ENCODE data around the gene BOLL.
"Not testable (repeated sequence)": the region's sequence is repeated elsewhere in the genome, so short reads cannot be mapped to it uniquely, and the experiment has no call there.

The BOLL gene

DNA sequence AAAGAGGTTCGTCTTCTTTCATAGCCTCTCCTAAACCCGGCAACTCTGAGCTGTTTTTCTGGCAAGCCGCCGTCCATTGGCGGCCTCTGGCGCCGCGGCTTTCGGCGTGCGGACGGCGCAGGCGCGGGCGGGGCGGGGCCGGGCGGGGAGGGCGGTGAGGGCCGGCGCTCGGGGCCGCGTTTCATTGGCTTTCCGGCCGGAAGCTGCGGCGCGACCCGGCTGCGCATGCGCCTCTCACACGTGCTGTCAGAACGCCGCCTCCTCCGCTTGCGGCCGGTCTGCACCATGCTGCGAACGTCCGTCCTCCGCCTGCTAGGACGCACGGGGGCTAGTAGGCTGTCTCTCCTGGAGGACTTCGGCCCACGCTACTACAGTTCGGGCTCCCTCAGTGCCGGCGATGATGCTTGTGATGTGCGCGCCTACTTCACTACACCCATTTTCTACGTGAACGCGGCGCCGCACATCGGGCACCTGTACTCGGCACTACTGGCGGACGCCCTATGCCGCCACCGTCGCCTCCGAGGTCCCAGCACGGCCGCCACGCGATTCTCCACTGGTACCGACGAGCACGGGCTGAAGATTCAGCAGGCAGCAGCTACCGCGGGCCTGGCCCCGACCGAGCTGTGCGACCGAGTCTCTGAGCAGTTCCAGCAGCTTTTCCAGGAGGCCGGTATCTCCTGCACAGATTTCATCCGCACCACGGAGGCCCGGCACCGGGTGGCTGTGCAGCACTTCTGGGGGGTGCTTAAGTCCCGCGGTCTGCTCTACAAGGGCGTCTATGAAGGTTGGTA is 79.8 kb downstream of the BOLL start, which contains the start of gene MARS2:
Gene MARS2 (plus strand): TSS at position 249 of the 791 bp plus-strand sequence. CDS start 37 bp downstream, at position 286.
- peak; percentile 82 for DNase-seq

- DNase-seq: no peak
These were observed 80.5 kb downstream of the BOLL start for GRCh38 chr2:197704434-197705120.

GRCh38 chr2:197700960-197701359 is 84.2 kb downstream of the BOLL start:
- DNase-seq: no peak

DNA sequence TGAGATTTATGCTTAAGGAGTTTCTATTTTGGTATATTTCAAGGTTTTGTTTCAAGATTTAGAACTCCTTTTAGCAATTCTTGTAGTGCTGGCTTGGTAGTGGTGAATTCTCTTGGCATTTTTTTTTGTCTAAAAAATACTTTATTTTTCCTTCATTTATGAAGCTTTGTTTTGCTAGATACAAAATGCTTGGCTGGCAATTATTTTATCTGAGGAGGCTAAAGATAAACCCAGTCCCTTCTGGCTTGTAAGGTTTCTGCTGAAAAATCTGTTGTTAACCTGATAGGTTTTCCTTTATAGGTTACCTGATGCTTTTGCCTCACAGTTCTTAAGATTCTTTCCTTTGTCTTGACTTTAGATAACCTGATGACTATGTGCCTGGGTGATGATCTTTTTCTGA is 85.4 kb downstream of the BOLL start:
- DNase-seq: not testable (repeated sequence)

DNA sequence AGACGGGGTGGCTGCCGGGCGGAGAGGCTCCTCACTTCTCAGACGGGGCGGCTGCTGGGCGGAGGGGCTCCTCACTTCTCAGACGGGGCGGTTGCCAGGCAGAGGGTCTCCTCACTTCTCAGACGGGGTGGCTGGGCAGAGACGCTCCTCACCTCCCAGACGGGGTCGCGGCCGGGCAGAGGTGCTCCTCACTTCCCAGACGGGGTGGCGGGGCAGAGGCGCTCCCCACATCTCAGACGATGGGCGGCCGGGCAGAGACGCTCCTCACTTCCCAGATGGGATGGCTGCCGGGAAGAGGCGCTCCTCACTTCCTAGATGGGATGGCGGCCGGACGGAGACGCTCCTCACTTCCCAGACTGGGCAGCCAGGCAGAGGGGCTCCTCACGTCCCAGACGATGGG is 88.5 kb downstream of the BOLL start:
- not testable (repeated sequence) for DNase-seq

DNA sequence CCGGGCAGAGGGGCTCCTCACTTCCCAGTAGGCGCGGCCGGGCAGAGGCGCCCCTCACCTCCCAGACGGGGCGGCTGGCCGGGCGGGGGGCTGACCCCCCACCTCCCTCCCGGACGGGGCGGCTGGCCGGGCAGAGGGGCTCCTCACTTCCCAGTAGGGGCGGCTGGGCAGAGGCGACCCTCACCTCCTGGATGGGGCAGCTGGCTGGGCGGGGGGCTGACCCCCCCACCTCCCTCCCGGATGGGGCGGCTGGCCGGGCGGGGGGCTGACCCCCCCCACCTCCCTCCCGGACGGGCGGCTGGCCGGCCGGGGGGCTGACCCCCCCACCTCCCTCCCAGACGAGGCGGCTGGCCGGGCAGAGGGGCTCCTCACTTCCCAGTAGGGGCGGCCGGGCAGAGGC is 89.1 kb downstream of the BOLL start:
- DNase-seq: not testable (repeated sequence)

DNA sequence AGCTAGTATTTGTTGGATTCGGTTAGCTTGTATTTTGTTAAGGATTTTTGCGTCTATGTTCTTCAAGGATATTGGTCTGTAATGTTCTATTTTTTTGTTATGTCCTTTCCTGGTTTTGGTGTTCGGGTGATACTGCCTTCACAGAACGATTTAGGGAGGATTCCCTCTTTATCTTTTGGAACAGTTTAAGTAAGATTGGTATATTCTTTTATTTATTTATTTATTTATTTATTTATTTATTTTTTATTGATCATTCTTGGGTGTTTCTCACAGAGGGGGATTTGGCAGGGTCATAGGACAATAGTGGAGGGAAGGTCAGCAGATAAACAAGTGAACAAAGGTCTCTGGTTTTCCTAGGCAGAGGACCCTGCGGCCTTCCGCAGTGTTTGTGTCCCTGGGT is 89.9 kb downstream of the BOLL start:
- not testable (repeated sequence) for DNase-seq

DNA sequence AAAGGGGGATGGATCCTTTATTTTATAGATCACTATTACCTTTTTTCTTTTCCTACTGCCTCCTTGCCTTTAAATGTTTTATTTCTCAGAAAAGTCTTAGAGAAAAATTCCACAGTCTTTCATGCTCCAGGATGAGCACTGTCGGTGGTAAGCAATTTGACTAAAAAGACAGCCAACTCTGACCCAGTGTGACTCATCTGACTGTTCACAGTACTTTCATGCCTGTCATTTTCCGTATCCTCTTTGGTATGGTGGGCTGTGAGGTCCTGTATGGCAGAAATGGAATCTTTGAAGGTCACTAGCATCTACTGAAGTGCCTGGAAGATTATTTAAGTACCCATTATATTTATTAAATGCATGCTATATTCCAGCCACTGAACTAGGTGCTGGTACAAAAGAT is 107.6 kb downstream of the BOLL start:
- no peak for DNase-seq

DNA sequence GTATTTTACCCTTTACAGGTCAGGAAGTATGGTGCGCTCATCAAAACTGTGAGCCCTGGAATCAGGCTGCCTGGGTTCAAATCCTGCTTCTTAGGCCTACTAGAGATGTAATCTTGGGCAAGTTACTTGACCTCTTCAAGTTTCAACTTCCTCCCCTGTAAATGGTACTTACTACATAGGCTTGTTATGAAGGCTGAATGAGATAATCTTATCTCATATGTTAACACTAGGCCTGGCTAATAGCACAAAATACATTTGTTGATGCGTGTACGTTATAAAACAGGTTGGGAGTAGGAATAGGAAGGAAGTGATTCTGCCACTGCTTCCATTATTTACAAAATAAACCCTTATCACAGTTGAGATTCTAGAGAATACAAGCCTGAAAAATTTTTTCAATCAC is 108.1 kb downstream of the BOLL start:
- DNase-seq: no peak
